Endothelial cell of umbilical vein (primary cell): ENCODE results near the gene ZC3H12C.

Source experiments
- EZH2 ChIP-seq: IDR thresholded peaks from 2 replicates; pipeline ENCODE4 v1.6.1; 2012; ENCODE audit warnings: borderline replicate concordance, low read depth, mild to moderate bottlenecking, moderate library complexity, low read length, inconsistent platforms; ENCODE audit not compliant: severe bottlenecking
- MYC ChIP-seq: IDR thresholded peaks from one replicate; pipeline ENCODE4 v1.6.1; 2011; ENCODE audit warnings: mild to moderate bottlenecking, low read depth, low read length
- POLR2A ChIP-seq: IDR thresholded peaks from 2 replicates; pipeline ENCODE4 v1.6.1; 2012; ENCODE audit warnings: low read depth, mild to moderate bottlenecking, control low read depth, low read length
- TF ChIP-seq, protein P1 (sequence below), 2 donors: IDR thresholded peaks; 1 replicate in 1 of 2; 2 replicates in 1 of 2; pipeline ENCODE4 v1.5.1; 2011; ENCODE audit warnings: low read length in 2 of 2, mild to moderate bottlenecking in 2 of 2, moderate library complexity in 2 of 2, control low read depth in 1 of 2, inconsistent platforms in 1 of 2, low read depth in 1 of 2; ENCODE audit not compliant: insufficient read depth in 1 of 2; ENCODE audit errors: extremely low read depth in 1 of 2
- TF ChIP-seq, protein P2 (sequence below): IDR thresholded peaks from 2 replicates; pipeline ENCODE4 v1.6.1; 2011; ENCODE audit not compliant: insufficient read depth, insufficient read length

DNA sequence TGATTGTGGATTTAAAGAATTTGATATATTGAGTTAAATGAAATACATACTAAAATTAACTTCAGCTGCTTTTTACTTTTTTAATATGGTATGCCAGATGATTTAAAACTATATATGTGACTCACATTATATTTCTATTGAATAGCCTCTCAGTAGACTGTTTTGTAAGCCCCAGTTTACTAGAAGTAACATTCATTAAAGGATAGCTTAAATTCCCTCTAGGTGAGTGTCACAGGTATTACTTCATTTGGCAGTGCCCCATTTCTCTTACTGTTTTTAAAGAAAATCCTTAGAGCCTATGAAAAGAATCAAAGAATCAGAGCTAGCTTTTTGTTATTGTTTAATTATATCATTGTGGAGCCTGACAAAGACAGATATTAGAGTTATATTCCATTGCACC lies 48.6 kb downstream of the ZC3H12C start:
- TF ChIP-seq, protein P1, sequence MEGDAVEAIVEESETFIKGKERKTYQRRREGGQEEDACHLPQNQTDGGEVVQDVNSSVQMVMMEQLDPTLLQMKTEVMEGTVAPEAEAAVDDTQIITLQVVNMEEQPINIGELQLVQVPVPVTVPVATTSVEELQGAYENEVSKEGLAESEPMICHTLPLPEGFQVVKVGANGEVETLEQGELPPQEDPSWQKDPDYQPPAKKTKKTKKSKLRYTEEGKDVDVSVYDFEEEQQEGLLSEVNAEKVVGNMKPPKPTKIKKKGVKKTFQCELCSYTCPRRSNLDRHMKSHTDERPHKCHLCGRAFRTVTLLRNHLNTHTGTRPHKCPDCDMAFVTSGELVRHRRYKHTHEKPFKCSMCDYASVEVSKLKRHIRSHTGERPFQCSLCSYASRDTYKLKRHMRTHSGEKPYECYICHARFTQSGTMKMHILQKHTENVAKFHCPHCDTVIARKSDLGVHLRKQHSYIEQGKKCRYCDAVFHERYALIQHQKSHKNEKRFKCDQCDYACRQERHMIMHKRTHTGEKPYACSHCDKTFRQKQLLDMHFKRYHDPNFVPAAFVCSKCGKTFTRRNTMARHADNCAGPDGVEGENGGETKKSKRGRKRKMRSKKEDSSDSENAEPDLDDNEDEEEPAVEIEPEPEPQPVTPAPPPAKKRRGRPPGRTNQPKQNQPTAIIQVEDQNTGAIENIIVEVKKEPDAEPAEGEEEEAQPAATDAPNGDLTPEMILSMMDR (IDR thresholded peaks at IDR 0.05; ENCODE audit: extremely low read depth in 1 of 2, insufficient read depth in 1 of 2, low read depth in 1 of 2, low read length in 2 of 2), result no peak
- TF ChIP-seq EZH2 (no peak), MYC (no peak), POLR2A (no peak)
- TF ChIP-seq, protein P2, sequence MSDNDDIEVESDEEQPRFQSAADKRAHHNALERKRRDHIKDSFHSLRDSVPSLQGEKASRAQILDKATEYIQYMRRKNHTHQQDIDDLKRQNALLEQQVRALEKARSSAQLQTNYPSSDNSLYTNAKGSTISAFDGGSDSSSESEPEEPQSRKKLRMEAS, result no peak
